ENCODE measurements around the gene RSL1D1. TPM values are rescaled to one million over a fixed set of nuclear protein-coding genes. Genes with fewer than 3 reads are reported as not detected.

The RSL1D1 gene
- 95.8 and 201 TPM in 2 replicates for total RNA-seq

GRCh38 chr16:11851294-11852091, at the start of gene RSL1D1:
Gene RSL1D1, minus strand, starts transcription at chr16:11851542. Its CDS starts 30 bp downstream, at chr16:11851512.

GRCh38 chr16:11797166-11797956, 54.0 kb downstream of the RSL1D1 start, which contains the start of gene ZC3H7A:
Gene ZC3H7A, minus strand, starts transcription at chr16:11797258. Its CDS starts 14,904 bp downstream, at chr16:11782354.

Other genes starting within 250 kb of the RSL1D1 start
- 9.6 and 15.6 TPM in 2 replicates for gene SNN, start 183.1 kb downstream of the RSL1D1 start, total RNA-seq
- gene TXNDC11, start 108.7 kb downstream of the RSL1D1 start, total RNA-seq: 21.8 and 34.3 TPM in 2 replicates
- 29.9 and 34.8 TPM in 2 replicates for gene ZC3H7A, start 54.3 kb downstream of the RSL1D1 start, total RNA-seq
- 75.4 and 92.6 TPM in 2 replicates for gene GSPT1, start 64.4 kb upstream of the RSL1D1 start, total RNA-seq
- gene NPIPB2, start 90.5 kb upstream of the RSL1D1 start, total RNA-seq: 0.32 and 1.1 TPM in 2 replicates
- gene TNFRSF17, start 113.7 kb upstream of the RSL1D1 start, total RNA-seq: not detected in 2 replicates
- gene SNX29, start 125.2 kb upstream of the RSL1D1 start, total RNA-seq: 4.9 and 13.4 TPM in 2 replicates